Left colon (tissue), 2 donors: Measurements from ENCODE around the gene BCL6. TPM values are rescaled to one million over a fixed set of nuclear protein-coding genes. Genes with fewer than 3 reads are reported as not detected.

ENCODE experiments used
- ATAC-seq: fragments of 200-7000 bp; cut with Tn5 transposase; one replicate; pipeline ENCODE4 v1.9.1; 2020; ENCODE audit warnings: mild to moderate bottlenecking, moderate library complexity
- DNase-seq, 2 donors: peaks; one replicate each; pipeline ENCODE4 v3.0.0-alpha.2; 2020
- intact Hi-C, 2 donors: fragments of 100-400 bp; cut with DNase I in 1 of 2; cut with micrococcal nuclease in 1 of 2; formaldehyde crosslinking; loops; one replicate each; pipeline versions ENCODE4 v1.11.2 to v1.14.0; 2022; cut with DNase I, micrococcal nuclease
- total RNA-seq, 2 donors: library from RNA; stranded (reverse); fragmentation: NEBNext Ultra II Directional; extraction: Animal tissue kit (Norgen Biotek cat#: 25700); gene quantifications; one replicate each; pipeline ENCODE4 v1.2.1, GENCODE V29; 2021
- donor health status: DM: no; HTN: no; CAD: no.
- donor health status: DM: yes; HTN: yes; CAD: no.

Gene BCL6
- total RNA-seq, 2 donors from 2014 or later, result 12.6 to 16.5 TPM

DNA sequence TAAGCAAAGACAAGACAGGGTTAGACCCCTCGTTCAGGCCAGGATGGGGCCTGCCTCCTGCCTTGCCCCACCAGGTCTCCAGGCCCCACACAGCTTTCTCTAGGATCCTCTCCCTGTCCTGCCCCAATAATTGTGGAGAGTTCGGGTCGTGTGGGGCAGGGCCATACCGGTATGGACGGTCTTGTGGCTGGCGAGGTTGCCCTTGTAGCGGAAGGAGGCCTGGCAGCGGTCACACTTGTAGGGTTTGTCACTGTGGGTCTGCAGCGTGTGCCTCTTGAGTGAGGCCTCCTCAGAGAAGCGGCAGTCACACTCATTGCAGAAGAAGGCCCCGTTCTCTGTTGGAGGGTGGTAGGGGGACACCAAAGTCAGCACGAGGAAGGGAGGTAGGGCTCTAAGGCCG is 18.7 kb downstream of the BCL6 start:
- DNase-seq (no peak), ATAC-seq (no peak)
- intact Hi-C loops, result no loop called here

DNA sequence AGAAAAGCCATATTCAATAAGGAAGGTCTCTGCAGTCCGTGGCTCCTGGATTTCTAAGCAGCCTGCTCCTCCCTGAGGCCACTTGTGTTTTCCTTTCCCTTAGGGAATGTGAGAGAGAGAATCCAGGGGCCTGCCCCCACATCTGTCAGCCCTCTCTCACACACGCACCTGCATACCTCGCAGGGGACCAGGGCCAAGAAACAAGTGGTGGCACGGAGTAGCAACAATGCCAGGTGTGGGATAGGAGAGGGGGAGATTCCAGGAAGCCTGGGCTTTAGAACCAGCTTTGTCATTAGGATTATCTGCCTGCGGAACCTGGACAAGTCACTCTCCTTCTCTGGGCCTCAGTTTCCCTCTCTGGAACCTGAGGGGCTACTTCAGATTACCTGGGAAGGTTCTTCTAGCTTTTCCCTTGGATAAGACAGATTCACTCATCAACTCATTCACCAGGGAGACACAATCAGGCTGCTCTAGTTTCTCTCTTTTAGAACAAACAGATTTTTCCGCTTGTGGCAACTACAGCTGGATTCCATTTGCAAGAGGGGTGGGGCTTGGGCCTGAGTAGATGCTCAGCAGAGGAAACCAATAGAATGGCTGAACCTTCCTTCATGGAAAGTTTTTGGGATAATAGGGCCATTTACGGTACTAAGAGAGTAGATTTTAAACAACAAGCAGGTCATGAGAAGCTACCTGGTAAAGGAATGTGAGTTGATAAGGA is 19.5 kb downstream of the BCL6 start:
- DNase-seq (no peak), ATAC-seq (no peak)
- intact Hi-C loops, result no loop called here

DNA sequence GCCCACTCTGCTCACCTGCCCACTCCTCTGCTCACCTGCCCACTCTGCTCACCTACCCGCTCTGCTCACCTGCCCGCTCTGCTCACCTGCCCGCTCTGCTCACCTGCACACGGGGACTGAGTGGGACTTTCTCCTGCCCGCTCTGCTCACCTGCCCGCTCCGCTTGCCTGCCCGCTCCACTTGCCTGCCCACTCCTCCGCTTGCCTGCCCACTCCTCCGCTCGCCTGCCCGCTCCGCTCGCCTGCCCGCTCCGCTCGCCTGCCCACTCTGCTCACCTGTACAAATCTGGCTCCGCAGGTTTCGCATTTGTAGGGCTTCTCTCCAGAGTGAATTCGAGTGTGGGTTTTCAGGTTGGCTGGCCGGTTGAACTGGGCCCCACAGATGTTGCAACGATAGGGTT is 20.0 kb downstream of the BCL6 start:
- DNase-seq, result no peak
- intact Hi-C loops, result no loop called here
- no peak for ATAC-seq

DNA sequence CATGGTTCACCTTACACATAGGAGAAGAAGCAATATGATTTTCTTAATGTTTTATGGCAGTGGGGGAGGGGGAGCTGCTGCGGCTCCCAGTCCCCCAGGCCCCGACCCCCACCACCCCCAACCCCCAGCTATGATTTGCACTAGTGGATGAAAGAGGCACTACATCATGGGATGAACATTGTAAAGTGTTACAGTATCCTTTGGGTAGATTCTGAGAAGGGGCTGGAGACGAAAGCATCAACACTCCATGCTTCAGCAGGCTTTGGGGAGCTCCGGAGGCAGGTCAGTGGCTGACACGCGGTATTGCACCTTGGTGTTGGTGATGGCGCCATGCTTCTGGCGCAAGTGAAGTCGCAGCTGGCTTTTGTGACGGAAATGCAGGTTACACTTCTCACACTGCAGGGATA is 23.1 kb downstream of the BCL6 start:
- DNase-seq, result no peak
- intact Hi-C loops, result no loop called here
- ATAC-seq, result no peak

DNA sequence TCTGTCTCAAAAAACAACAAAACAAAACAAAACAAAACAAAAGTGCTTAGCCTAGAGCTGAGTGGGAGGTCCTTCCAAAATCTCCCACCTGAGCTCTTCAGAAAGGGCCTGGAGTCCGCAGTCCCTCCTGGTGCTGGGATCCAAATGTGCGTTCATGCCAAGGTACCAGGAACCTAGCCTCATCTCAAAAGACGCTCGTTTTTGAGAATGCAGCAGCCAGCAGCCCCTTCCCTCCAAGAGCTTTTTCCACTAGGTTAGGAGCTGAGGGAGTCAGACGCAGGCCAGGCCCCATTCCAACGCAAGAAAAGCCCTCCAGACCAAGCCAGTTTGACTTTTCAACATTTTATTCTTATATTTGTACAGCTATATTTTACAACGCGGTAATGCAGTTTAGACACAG is 24.2 kb downstream of the BCL6 start:
- intact Hi-C loops, result no loop called here
- ATAC-seq (no peak), DNase-seq (no peak)

DNA sequence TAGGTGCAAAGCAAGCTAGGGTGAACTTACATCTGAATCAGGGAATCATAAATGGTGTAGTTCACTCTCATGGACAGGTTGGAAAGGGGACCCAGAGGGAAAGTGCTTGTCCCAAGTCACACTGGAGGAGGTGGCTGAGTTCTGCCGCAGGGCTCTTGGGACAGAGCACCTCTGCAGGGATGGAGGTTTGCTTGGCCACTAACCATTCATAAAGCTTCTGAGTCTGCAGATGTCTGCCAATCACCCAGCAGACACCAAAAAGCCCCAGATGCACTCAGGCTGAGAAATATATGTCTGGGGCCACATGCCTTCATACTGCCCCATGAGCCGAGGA is 25.0 kb downstream of the BCL6 start:
- ATAC-seq (no peak), DNase-seq (no peak)
- intact Hi-C loops, result no loop called here

DNA sequence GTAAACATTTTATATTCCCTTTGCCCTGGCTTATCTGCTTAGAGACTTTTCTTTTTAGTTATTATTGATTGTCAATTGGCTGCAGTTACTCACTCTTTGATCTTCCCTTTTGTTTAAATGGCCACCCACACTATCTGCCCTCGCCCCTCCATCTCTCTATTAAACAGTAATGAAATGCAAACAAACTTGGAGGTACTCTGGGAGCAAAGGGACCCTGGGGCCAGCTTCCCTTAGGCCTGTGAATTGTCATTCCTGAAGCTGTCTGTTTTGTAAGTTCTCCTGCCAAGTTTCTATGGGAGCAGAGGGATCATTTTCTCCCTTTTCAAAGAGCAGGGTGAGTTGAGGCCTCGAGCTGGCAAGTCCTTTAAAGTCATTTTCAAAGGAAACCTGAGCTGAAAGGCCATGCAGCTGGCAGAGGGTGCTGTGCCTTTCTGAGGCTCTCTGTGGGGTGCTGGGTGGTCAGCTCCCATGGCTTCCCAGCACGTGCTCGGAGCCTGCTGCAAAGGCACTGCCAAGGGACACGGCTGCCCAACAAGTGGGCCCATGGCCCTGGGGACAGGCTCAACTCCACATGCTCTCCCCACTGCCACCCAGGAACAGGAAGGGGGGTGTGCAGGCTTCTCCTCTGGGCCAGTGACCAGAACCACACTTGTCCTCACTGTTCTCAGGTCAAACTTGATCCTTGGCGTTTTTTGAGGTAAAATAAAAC is 25.5 kb downstream of the BCL6 start:
- ATAC-seq, result no peak
- intact Hi-C loops, result loop anchor here in 1 of 2 donors (10.0 kb wide), 1 partner anchor 1105 kb away; the partner anchor contains the start of gene AHSG
- DNase-seq, result no peak

DNA sequence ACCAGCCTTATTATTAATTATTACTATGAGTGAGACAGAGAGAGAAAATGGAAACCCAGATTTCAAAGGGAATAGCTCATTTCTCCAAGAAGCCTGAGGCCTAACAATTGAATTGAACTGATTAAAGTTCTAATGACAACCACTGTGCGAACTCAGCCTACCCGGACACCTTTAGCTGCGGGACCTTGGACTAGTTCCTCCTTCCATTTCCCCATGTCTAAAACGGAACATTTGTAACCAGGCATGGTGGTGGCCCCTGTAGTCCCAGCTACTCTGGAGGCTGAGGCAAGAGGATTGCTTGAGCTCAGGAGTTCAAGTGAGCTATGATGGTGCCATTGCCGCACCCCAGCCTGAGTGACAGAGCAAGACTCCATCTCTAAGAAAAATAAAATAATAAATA is 26.5 kb downstream of the BCL6 start:
- no peak for DNase-seq
- intact Hi-C loops, result loop anchor here in 1 of 2 donors (10.0 kb wide), 1 partner anchor 1104 kb away; the partner anchor contains the start of gene AHSG
- no peak for ATAC-seq

DNA sequence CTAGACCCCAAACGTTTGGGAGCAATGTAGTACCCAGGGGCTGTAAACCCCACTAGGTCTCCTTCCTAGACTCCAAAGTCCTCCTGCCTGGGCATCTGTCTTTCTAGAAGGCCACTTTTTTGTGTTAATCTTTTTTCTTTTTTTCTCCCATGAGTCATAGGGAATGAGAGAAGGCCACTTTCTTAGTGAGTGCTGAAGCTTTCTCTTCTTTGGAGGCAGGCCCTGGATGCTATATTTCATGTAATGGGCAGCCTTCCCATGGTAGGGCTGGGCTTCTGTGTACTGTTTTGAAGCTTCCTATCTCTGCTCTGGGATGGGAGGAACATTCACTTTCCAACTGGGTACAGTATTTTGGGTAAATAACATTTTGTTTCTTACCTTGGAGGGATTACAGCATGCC is 27.7 kb downstream of the BCL6 start:
- no peak for ATAC-seq

DNA sequence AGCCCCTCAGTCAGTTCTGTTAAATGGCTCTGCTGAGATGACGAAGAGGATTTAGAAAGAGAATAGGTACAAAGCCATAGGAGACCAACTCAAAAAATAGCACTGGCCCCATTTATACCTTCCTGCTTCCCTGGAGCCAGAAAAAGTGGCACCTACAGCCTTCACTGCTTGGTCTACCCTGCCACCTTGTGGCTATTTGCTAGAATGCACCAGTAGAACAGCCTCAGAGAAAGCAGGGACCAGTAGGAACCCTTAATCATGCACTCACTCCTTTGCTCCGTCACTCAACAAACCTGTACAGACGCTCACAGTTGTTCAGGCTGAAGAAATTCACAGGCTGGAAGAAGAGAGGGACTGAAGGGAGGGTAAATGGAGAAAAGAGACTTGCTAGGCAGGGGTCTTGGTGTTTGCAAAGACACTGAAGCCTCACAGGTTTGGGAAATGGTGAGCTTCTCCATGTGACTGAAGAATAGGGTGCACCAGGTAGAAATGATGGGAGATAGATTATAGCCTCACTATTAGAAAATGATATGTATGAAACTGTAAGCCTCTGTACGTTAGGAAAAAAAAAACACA is 30.8 kb downstream of the BCL6 start:
- ATAC-seq (peak; percentile 94), DNase-seq (peak in 1 of 2 donors; percentile 73)
- intact Hi-C loops, result loop anchor here in 1 of 2 donors (10.0 kb wide), 1 partner anchor 1100 kb away; the partner anchor contains the start of gene AHSG

More for the DNA sequence above, 27.7 kb downstream of the BCL6 start:
- DNase-seq, result no peak
- intact Hi-C loops, result loop anchor here in 1 of 2 donors (10.0 kb wide), 1 partner anchor 1103 kb away; the partner anchor contains the start of gene AHSG

DNA sequence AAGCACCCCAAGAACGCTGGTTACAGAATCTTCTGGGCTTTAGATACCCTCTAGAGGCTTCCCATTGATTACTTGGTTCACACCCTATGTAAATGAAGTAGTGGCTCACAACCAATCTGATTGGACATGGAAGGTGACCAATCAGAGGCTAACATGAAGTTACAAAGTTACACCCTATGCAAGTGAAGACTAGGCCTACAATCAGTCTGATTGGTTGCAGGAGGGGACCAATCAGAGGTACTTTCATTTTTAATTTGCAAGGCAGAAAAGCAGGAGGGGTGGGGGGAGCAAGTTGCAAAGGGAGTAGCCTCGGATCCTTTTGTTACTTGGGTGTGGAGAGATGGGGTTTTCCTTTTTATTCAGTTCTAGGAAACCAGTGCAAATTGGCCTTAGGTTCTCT is 31.8 kb downstream of the BCL6 start:
- intact Hi-C loops, result loop anchor here in 1 of 2 donors (10.0 kb wide), 1 partner anchor 1099 kb away; the partner anchor contains the start of gene AHSG
- no peak for DNase-seq
- ATAC-seq, result peak; percentile 61

DNA sequence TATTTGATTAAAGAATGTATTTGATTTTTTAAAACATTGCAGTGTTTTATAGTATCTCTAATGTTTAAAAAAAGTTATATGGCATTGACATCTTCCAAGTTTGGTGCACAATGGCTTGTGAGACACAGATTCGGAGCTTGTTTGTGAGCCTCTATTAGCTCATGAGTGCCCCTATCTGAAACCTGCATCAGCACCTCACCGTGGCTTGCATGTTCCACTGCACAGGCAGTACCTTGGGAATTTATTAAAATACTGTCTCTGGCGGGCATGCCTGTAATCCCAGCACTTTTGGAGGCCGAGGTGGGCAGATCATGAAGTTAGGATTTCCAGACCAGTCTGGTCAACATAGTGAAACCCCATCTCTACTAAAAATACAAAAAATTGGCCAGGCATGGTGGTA is 36.1 kb downstream of the BCL6 start:
- DNase-seq (no peak), ATAC-seq (no peak)
- intact Hi-C loops, result no loop called here

DNA sequence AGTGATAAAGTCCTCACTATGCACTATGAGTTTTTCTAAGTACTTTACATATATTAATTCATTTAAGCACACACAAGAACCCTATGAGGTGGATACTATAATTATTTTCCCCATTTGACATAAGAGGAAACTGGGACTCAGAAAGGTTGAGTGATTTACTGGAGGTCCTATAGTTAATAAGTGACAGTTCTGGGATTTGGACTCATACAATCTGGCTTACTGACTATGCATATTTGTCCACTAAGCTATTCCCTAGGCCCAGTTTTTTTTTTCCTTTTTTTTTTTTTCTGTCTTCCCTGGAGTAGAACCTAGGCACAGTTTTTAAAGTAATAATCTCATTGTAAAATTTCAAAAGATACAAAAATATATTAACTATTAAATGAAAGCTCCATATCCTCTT is 36.6 kb downstream of the BCL6 start:
- ATAC-seq (no peak), DNase-seq (no peak)
- intact Hi-C loops, result no loop called here

DNA sequence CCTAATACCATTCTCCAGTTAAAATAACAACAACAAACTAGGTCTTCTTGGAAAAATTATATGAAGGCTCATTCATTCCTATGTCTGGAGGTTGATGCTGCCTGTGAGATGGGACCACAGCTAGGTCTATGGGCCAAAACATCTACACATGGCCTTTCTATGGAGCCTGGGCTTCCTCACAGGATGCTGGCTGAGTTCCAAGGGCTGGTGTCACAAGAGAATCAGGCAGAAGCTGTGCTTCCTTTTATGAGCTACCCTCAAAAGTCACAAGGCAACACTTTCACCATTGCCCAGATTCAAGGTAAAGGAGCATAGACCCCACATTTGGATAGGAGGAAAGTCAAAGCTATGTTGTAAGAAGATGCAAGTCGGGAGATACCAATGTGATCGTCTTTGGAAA is 38.3 kb downstream of the BCL6 start:
- DNase-seq (peak in 1 of 2 donors; percentile 27), ATAC-seq (no peak)
- intact Hi-C loops, result no loop called here

DNA sequence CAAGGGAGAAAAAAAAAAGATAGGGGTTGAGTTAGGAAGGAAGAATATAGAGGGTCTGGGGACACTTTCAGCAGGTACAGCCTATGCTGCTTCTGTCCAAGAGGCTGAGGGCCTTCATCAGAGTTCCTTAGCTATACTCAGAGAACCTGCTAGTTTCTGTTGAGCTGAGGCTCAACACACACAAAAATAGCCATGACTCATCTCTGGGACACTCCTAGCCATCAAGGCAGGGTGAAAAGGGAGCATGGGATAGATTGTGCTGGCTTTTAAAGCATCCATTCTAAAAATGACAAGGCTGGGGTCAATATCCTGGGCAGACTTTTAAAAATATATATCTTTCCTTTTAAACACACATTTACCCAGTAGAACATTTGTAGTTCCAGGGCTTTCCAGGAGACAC is 40.1 kb downstream of the BCL6 start:
- intact Hi-C loops, result no loop called here
- ATAC-seq (no peak), DNase-seq (no peak)

DNA sequence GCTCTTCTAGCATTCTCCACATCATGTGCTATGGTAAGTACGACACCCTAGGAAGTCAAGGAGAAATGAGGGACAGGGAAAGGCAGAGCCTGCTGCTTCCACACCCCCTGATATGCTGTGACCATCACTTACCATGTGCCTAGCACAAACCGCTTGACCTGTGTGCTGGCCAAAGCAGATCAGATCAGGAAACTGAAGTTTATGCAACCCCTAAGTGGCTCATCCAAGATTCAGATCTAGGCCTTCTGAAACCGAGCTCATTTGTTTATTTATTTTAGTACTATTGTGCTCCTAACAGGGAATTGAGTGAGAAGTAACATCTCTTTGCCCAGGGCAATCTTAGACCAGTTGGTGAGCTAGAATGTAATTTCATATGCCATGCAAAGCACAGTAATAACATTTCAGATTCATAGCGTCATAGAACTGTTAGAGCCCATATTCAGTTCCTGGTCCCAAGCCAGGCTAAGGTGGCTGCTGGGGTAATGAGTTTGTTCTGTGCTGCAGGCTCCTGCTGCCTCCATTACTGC is 42.7 kb downstream of the BCL6 start, which contains the start of gene RTP2:
Gene RTP2 (minus strand): TSS at position 51 of the 527 bp plus-strand sequence. CDS start 429 bp downstream, outside the sequence.
- ATAC-seq (no peak), DNase-seq (no peak)
- intact Hi-C loops, result no loop called here

DNA sequence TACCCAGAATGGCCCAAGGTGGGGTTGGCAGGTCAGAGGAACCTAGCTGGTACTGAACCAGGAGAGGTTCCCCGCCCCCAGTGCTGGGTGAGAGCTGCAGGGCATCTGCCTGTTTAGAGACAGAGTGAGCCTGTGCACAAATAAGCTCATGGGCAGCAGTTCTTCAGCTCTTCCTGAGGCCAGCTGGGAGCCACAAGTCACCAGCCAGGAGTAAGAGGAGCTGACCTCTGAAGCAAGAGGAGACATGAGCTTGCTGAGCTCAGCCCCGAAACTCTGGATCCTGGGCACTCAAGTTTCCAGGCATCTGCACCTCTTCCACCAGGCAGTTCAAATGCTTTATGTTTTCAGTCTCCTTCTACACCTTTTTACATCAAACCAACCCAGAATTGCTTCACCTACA is 45.0 kb downstream of the BCL6 start:
- intact Hi-C loops, result no loop called here
- no peak for DNase-seq
- no peak for ATAC-seq

DNA sequence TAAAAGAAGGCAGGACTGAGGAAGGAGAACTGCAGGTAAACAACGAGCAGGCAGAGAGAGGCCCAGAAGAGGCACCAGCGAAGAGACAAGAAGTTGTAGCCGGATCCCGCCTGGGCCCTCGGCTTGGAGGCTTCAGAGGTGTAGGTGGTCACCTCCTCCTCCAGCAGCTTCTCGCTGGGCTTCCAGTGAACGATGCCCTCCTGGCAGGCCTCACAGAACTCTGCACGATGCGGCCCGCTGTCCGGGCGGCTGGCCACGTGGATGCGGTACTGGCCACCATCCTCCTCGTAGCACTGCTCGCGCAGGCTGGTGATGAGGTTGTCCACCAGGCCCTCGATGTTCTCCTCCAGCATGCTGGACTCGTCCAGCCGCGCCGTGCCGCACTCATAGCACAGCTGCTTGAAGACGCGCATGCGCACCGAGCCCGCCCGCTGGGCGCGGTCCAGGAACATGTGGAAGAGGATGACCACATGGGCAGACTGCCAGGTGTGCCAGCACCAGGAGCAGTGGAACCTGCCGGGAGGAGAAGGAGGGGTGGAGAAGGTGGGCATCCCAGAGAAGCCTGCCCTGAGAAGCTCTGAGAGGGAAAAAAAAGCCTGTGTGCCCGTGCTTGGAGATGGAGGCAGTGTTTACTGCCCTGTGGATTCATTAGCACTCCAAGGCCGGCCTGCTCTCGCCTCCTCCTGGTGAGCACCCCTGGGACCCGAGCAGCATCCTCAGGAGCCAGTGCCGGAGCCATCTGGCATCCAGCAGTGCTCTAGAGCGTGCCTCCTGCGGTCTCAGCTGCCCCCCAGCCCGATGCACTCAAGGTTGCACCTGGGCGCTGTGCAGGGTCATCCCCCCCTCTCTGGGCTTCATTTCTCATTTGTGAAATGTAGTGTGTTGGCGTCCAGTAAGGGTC is 46.5 kb downstream of the BCL6 start:
- no peak for DNase-seq
- ATAC-seq, result no peak
- intact Hi-C loops, result no loop called here

DNA sequence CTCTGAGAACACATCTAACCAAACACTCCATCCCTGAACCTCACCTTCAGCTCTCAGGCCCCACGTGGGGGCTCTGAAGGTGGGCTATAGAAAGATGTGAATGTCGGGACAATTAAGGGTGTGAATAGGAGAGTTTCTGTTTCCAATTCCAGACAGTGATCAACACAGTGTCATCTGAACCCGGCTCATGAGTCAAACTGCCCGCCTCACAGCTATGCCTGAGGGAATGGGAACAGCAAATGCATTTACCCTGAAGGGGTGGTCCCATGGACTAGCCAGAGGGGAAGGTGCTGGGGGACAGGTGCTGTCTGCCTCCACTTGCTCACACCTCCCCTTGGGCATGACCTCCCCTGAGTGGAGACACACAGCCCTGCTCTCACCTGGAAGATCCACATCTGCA is 49.2 kb downstream of the BCL6 start:
- intact Hi-C loops, result no loop called here
- DNase-seq (no peak), ATAC-seq (no peak)
